ENCODE measurements around the gene CD96.
"Not testable (repeated sequence)": the region's sequence is repeated elsewhere in the genome, so short reads cannot be mapped to it uniquely, and the experiment has no call there.

Gene CD96

GRCh38 chr3:111672461-111672860 lies 130.5 kb downstream of the CD96 start:
- 86 to 90% methylated on average over 1 to 2 of the region's 6 CpGs for WGBS, 2 experiments (ENCODE audit: insufficient coverage in 2 of 2)
- H3K36me3 ChIP-seq (ENCODE audit: control insufficient read depth, insufficient read depth, low read length); H3K4me3 ChIP-seq (ENCODE audit: extremely low read depth, insufficient read depth, low read length, poor library complexity, severe bottlenecking); H3K27ac ChIP-seq (ENCODE audit: low read depth, low read length, severe bottlenecking); H3K9me3 ChIP-seq (ENCODE audit: control insufficient read depth, low read length): not testable (repeated sequence)
- H3K4me1 ChIP-seq (ENCODE audit: control insufficient read depth, insufficient read depth, low read length, poor library complexity, severe bottlenecking): peaks cover 48% of the 10 kb centered on the region

- 80% methylated on average over 1 of the region's 1 CpG; no CpG with 5 or more reads in 1 of the 2 experiments for WGBS, 2 experiments (ENCODE audit: insufficient coverage in 2 of 2)
- Histone ChIP-seq H3K4me3 (ENCODE audit: extremely low read depth, insufficient read depth, low read length, poor library complexity, severe bottlenecking) (peak overlapping the region; percentile 47), H3K36me3 (ENCODE audit: control insufficient read depth, insufficient read depth, low read length) (no peaks in the 10 kb centered on the region), H3K9me3 (ENCODE audit: control insufficient read depth, low read length) (no peaks in the 10 kb centered on the region), H3K4me1 (ENCODE audit: control insufficient read depth, insufficient read depth, low read length, poor library complexity, severe bottlenecking) (peaks cover 19% of the 10 kb centered on the region), H3K27ac (ENCODE audit: low read depth, low read length, severe bottlenecking) (no peak overlapping the region)
Measured at GRCh38 chr3:111675846-111676210, 133.8 kb downstream of the CD96 start.

- WGBS, 2 experiments (ENCODE audit: insufficient coverage in 2 of 2): 93% methylated on average over 4 of the region's 8 CpGs; no CpG with 5 or more reads in 1 of the 2 experiments
- no peaks in the 10 kb centered on the region for H3K36me3 ChIP-seq (ENCODE audit: control insufficient read depth, insufficient read depth, low read length)
- no peak overlapping the region for H3K27ac ChIP-seq (ENCODE audit: low read depth, low read length, severe bottlenecking)
- H3K9me3 ChIP-seq (ENCODE audit: control insufficient read depth, low read length): no peaks in the 10 kb centered on the region
- peak overlapping the region; percentile 47 for H3K4me3 ChIP-seq (ENCODE audit: extremely low read depth, insufficient read depth, low read length, poor library complexity, severe bottlenecking)
- peaks cover 15% of the 10 kb centered on the region for H3K4me1 ChIP-seq (ENCODE audit: control insufficient read depth, insufficient read depth, low read length, poor library complexity, severe bottlenecking)
Measured at GRCh38 chr3:111676211-111677006, 134.4 kb downstream of the CD96 start.

- 93 to 100% methylated on average over 1 to 3 of the region's 4 CpGs for WGBS, 2 experiments (ENCODE audit: insufficient coverage in 2 of 2)
Measured at GRCh38 chr3:111677007-111677392, 135.0 kb downstream of the CD96 start.

DNA sequence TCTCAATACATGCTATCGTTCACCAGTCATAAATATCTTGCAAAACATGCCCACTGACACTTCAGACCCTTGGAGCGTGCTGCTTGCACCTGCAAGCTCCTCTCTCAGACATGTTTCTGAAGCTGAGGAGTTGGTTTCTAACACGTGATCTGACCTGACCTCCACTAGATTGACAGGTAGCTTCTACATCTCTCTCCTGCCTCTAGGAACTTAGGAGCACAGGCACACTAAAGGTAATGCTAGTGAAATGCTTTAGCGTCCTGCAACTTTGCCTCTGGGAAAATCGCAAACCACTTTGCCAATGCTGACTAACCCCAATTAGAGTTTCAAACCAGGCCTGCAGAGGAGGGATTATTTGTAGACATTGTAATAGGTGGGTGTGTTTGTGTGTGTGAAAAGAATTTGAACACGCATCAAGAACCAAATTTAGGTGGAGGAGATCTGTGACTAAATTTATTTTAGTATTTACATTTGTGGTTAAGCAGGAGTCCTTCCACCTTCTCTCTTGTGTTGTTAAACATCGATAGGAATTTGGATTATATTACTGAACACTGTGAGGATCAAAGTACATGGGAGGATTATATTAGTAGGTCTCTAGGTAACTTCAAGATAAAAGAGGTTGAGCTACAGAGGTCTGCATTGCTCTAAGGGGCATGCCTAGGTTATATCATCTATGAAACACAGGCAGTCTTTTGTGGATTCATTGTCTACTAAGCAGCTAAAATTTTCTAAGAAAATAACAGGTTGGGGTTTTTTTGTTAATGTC lies 139.8 kb downstream of the CD96 start:
- no peak overlapping the region for H3K27ac ChIP-seq (ENCODE audit: low read depth, low read length, severe bottlenecking)
- 88 to 90% methylated on average over 4 to 7 of the region's 7 CpGs for WGBS, 2 experiments (ENCODE audit: insufficient coverage in 2 of 2)
- H3K36me3 ChIP-seq (ENCODE audit: control insufficient read depth, insufficient read depth, low read length): no peaks in the 10 kb centered on the region
- no peaks in the 10 kb centered on the region for H3K9me3 ChIP-seq (ENCODE audit: control insufficient read depth, low read length)
- H3K4me1 ChIP-seq (ENCODE audit: control insufficient read depth, insufficient read depth, low read length, poor library complexity, severe bottlenecking): peaks cover 2% of the 10 kb centered on the region
- H3K4me3 ChIP-seq (ENCODE audit: extremely low read depth, insufficient read depth, low read length, poor library complexity, severe bottlenecking): no peak overlapping the region

More at GRCh38 chr3:111677007-111677392, 135.0 kb downstream of the CD96 start:
- no peaks in the 10 kb centered on the region for H3K36me3 ChIP-seq (ENCODE audit: control insufficient read depth, insufficient read depth, low read length)
- no peak overlapping the region for H3K4me3 ChIP-seq (ENCODE audit: extremely low read depth, insufficient read depth, low read length, poor library complexity, severe bottlenecking)
- H3K4me1 ChIP-seq (ENCODE audit: control insufficient read depth, insufficient read depth, low read length, poor library complexity, severe bottlenecking): peaks cover 16% of the 10 kb centered on the region
- H3K9me3 ChIP-seq (ENCODE audit: control insufficient read depth, low read length): no peaks in the 10 kb centered on the region
- H3K27ac ChIP-seq (ENCODE audit: low read depth, low read length, severe bottlenecking): no peak overlapping the region

DNA sequence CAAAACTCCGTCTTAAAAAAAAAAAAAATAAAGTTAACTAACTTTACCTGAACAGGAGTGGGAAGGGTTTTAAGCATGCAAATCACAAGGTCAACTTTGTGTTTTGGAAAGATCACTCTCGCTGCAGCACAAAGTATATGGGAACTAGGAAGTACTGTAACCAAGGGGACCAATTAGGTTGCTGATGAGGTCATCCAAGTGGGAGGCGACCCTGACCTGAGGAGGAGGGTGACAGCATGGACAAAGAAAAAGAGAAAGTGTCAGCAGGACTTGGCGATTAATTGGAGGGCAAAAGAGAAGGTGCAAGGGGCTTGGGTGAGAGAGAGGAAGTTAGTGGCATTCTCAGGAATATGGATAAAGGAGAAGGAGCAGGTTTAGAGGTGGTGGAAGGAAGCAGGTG lies 142.6 kb downstream of the CD96 start:
- peaks cover 8% of the 10 kb centered on the region for H3K4me1 ChIP-seq (ENCODE audit: control insufficient read depth, insufficient read depth, low read length, poor library complexity, severe bottlenecking)
- H3K36me3 ChIP-seq (ENCODE audit: control insufficient read depth, insufficient read depth, low read length): no peaks in the 10 kb centered on the region
- no peak overlapping the region for H3K4me3 ChIP-seq (ENCODE audit: extremely low read depth, insufficient read depth, low read length, poor library complexity, severe bottlenecking)
- no peak overlapping the region for H3K27ac ChIP-seq (ENCODE audit: low read depth, low read length, severe bottlenecking)
- H3K9me3 ChIP-seq (ENCODE audit: control insufficient read depth, low read length): no peaks in the 10 kb centered on the region
- WGBS, 2 experiments (ENCODE audit: insufficient coverage in 2 of 2): 74 to 87% methylated on average over 3 of the region's 4 CpGs

- 100% methylated on average over 1 of the region's 2 CpGs for WGBS, 2 experiments (ENCODE audit: insufficient coverage in 2 of 2)
- Histone ChIP-seq H3K27ac (ENCODE audit: low read depth, low read length, severe bottlenecking) (no peak overlapping the region), H3K4me3 (ENCODE audit: extremely low read depth, insufficient read depth, low read length, poor library complexity, severe bottlenecking) (no peak overlapping the region), H3K4me1 (ENCODE audit: control insufficient read depth, insufficient read depth, low read length, poor library complexity, severe bottlenecking) (peaks cover 25% of the 10 kb centered on the region), H3K36me3 (ENCODE audit: control insufficient read depth, insufficient read depth, low read length) (no peaks in the 10 kb centered on the region), H3K9me3 (ENCODE audit: control insufficient read depth, low read length) (no peaks in the 10 kb centered on the region)
Measured at GRCh38 chr3:111688190-111688800, 146.3 kb downstream of the CD96 start.

DNA sequence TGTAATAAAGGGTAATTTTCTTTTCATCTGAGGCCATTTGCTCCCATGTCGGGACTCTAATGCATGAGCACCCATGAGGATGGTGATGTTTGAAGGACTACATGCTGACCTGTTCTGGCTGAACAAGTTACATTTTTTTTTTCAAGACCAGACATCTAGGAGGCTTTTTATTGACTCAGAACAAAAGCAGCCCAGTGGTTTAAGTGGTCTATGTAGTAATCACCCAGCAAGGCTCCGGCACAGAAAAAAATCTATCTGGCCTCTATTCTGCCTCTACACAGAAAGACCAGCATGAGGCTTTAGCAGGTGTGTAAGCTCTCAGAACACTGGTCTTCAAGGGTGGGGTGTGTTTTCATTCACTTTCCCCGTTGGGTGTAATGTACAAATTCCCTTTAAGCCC lies 148.2 kb downstream of the CD96 start:
- Histone ChIP-seq H3K4me1 (ENCODE audit: control insufficient read depth, insufficient read depth, low read length, poor library complexity, severe bottlenecking) (peaks cover 42% of the 10 kb centered on the region), H3K36me3 (ENCODE audit: control insufficient read depth, insufficient read depth, low read length) (no peaks in the 10 kb centered on the region), H3K27ac (ENCODE audit: low read depth, low read length, severe bottlenecking) (no peak overlapping the region), H3K9me3 (ENCODE audit: control insufficient read depth, low read length) (no peaks in the 10 kb centered on the region), H3K4me3 (ENCODE audit: extremely low read depth, insufficient read depth, low read length, poor library complexity, severe bottlenecking) (no peak overlapping the region)
- 100% methylated on average over 1 of the region's 3 CpGs; no CpG with 5 or more reads in 1 of the 2 experiments for WGBS, 2 experiments (ENCODE audit: insufficient coverage in 2 of 2)

GRCh38 chr3:111691293-111691909 lies 149.4 kb downstream of the CD96 start:
- Histone ChIP-seq H3K27ac (ENCODE audit: low read depth, low read length, severe bottlenecking) (no peak overlapping the region), H3K9me3 (ENCODE audit: control insufficient read depth, low read length) (no peaks in the 10 kb centered on the region), H3K36me3 (ENCODE audit: control insufficient read depth, insufficient read depth, low read length) (no peaks in the 10 kb centered on the region), H3K4me3 (ENCODE audit: extremely low read depth, insufficient read depth, low read length, poor library complexity, severe bottlenecking) (no peak overlapping the region), H3K4me1 (ENCODE audit: control insufficient read depth, insufficient read depth, low read length, poor library complexity, severe bottlenecking) (peaks cover 50% of the 10 kb centered on the region)
- WGBS, 2 experiments (ENCODE audit: insufficient coverage in 2 of 2): 100% methylated on average over 1 of the region's 2 CpGs; no CpG with 5 or more reads in 1 of the 2 experiments
